ENCODE results near the gene TMEM125. TPM values are rescaled to one million over a fixed set of nuclear protein-coding genes. Genes with fewer than 3 reads are reported as not detected.

The TMEM125 gene
- total and polyA plus RNA-seq, 2 of the 4 experiments (the other 2 are of a cell fraction): under 0.01 to 0.03 TPM

DNA sequence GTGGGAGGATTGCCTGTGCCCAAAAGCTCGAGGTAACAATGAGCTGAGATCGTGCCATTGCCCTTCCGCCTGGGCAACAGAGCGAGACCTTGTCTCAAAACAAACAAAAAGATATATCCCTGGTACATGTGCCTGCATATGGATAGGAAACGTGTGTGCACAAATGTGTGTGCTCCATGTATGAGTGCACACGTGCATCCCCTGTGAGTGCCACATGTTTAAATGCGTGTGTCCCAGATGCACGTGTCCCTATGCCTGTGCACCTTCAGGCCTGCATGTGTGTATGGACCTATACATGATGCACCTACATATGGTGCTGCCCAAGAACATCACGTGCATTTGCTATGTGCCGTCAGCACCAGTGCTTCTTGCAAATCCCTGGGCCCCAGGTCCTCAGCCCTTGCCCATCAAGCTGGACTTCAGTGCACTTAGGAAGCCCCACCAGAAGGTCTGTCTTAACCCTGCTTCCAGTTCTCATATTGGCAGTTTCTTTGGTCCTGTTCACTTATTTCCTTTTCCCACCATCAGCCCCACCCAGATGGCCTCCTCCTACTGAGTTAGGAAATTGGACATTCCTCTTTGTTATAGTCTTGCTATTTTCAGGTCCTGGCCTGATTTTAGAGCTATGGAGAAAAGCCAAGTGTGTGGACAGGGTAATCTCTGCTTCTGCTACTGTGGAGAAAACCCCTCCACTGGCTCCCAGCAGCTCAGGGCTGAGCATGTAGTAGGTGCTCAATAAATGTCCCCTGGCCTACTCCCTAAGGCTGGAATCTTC is 46.4 kb downstream of the TMEM125 start (continued):
- TF ChIP-seq BHLHE40 (IDR thresholded peaks at IDR 0.05; ENCODE audit: low read depth, low read length): no peak

DNA sequence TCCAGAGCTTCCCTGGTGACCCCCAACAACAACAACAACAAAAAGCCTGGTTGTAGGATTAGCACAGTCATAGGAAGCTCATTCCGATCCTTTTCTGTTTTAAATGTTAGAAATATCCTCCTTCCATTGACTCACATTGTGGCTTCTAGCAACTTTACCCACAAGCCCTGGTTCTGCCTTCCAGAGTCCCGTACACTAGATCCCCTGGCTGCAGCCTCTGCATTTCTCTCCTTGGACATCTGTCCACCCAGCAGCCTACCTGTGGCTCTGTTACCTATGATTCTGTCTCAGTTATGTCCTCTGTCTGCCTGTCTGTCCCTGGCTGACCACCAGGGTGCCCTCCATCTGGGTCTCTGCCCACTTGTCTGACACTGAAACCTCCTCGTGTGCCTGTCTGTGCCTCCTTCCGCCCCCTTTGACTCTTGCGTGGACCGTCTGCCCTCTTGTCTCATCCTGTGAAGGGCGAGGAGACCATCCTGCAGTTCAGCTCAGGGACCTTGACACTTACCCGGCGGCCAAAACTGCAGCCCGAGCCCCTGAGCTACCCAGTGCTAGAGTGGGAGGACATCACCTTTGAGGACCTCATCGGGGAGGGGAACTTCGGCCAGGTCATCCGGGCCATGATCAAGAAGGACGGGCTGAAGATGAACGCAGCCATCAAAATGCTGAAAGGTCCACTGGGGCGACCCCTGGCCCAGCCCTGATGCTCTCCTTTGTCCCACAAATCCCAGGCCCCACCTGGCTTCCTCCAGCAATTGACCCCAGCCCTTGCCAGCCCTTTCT is 47.1 kb downstream of the TMEM125 start:
- H2BK120ac ChIP-seq (ENCODE audit: low read depth, low read length): no peak overlapping the region
- no peak overlapping the region for H2AK5ac ChIP-seq (ENCODE audit: low read depth, low read length)
- no peak overlapping the region for H3K4ac ChIP-seq (ENCODE audit: low read depth, low read length)
- no peak overlapping the region for H2AK9ac ChIP-seq (replicated peaks; ENCODE audit: low read depth, low read length, poor library complexity)
- no peak overlapping the region for H3K9ac ChIP-seq (ENCODE audit: low read depth, low read length)
- H4K20me1 ChIP-seq (ENCODE audit: insufficient read depth, low read length): no peaks in the 10 kb centered on the region
- H4K8ac ChIP-seq (ENCODE audit: low read depth in 2 of 2, low read length in 2 of 2): no peak overlapping the region
- intact Hi-C loops (cut with micrococcal nuclease): no loop called here
- H3K9me3 ChIP-seq (ENCODE audit: control insufficient read depth, insufficient read depth, low read length): no peaks in the 10 kb centered on the region
- no peak overlapping the region for H3K27ac ChIP-seq (ENCODE audit: insufficient read depth, low read length)
- no peak overlapping the region for H3K14ac ChIP-seq (replicated peaks; ENCODE audit: low read depth, low read length)
- no peak overlapping the region for H2BK5ac ChIP-seq (ENCODE audit: low read depth, low read length, poor library complexity, severe bottlenecking)
- ChIA-PET POLR2A (ENCODE audit: unreplicated experiment) (no interaction called here), CTCF (no interaction called here)
- H3K9me1 ChIP-seq (ENCODE audit: insufficient read depth, low read length): peaks cover 3% of the 10 kb centered on the region; the same call in 1 of the 2 replicates
- no peak overlapping the region for H3K23ac ChIP-seq (ENCODE audit: low read depth, low read length)
- no peaks in the 10 kb centered on the region for H3K79me1 ChIP-seq (ENCODE audit: low read depth in 1 of 2, low read length in 2 of 2)
- H3K18ac ChIP-seq (ENCODE audit: low read depth, low read length): no peak overlapping the region
- no peak overlapping the region for H2BK15ac ChIP-seq (ENCODE audit: low read depth, low read length)
- no peak overlapping the region for H4K91ac ChIP-seq (ENCODE audit: insufficient read depth, low read depth, low read length)
- DNase-seq (peak; percentile 5), ATAC-seq (ENCODE audit: low read depth) (no peak; the same call in 1 of the 2 replicates)
- 93% methylated on average over 10 of the region's 16 CpGs; no CpG with 5 or more reads in 1 of the 2 experiments for WGBS, 2 experiments (ENCODE audit: extremely low coverage in 2 of 2, insufficient read length in 1 of 2)
- H3K4me3 ChIP-seq (ENCODE audit: insufficient read depth, low read depth, low read length): no peak overlapping the region
- in situ Hi-C loops (cut with MboI; ENCODE audit: low sequenced_read_pairs): no loop called here
- no TSS peak for BruUV-seq (replicated peaks)
- no peak for TF ChIP-seq RFX5 (IDR thresholded peaks at IDR 0.05; ENCODE audit: low read depth, low read length)
- no peak for TF ChIP-seq BHLHE40 (IDR thresholded peaks at IDR 0.05; ENCODE audit: low read depth, low read length)
- no peak for TF ChIP-seq SMC3 (IDR thresholded peaks at IDR 0.05; ENCODE audit: low read depth, low read length)
- TF ChIP-seq CHD1 (IDR thresholded peaks at IDR 0.05; ENCODE audit: low read depth, low read length): no peak
- TF ChIP-seq, protein P1, sequence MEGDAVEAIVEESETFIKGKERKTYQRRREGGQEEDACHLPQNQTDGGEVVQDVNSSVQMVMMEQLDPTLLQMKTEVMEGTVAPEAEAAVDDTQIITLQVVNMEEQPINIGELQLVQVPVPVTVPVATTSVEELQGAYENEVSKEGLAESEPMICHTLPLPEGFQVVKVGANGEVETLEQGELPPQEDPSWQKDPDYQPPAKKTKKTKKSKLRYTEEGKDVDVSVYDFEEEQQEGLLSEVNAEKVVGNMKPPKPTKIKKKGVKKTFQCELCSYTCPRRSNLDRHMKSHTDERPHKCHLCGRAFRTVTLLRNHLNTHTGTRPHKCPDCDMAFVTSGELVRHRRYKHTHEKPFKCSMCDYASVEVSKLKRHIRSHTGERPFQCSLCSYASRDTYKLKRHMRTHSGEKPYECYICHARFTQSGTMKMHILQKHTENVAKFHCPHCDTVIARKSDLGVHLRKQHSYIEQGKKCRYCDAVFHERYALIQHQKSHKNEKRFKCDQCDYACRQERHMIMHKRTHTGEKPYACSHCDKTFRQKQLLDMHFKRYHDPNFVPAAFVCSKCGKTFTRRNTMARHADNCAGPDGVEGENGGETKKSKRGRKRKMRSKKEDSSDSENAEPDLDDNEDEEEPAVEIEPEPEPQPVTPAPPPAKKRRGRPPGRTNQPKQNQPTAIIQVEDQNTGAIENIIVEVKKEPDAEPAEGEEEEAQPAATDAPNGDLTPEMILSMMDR (conservative IDR thresholded peaks at IDR 0.05; ENCODE audit: low read depth, low read length): peak; percentile 18; the same call in 1 of the 2 replicates
- no peak for TF ChIP-seq RCOR1 (IDR thresholded peaks at IDR 0.05; ENCODE audit: insufficient replicate concordance, low read length)
- TF ChIP-seq RAD21 (IDR thresholded peaks at IDR 0.05; ENCODE audit: low read length): no peak
- no peak for TF ChIP-seq MXI1 (IDR thresholded peaks at IDR 0.05; ENCODE audit: borderline replicate concordance, low read depth, low read length)
- TF ChIP-seq MAFK (IDR thresholded peaks at IDR 0.05; ENCODE audit: low read depth, low read length): no peak
- H4K5ac ChIP-seq (ENCODE audit: low read depth, low read length): no peak overlapping the region
- dilution Hi-C loops (cut with HindIII; ENCODE audit: low sequenced_read_pairs, unreplicated experiment): no loop called here
- no peaks in the 10 kb centered on the region; the same call in 1 of the 2 replicates for H3K27me3 ChIP-seq (ENCODE audit: control insufficient read depth, insufficient read depth, low read length)
- peaks cover 5% of the 10 kb centered on the region for H3K4me1 ChIP-seq (ENCODE audit: control insufficient read depth, insufficient read depth, low read length)
- no peaks in the 10 kb centered on the region for H3K36me3 ChIP-seq (ENCODE audit: control insufficient read depth, insufficient read depth, low read length)
- no peak overlapping the region for H3K56ac ChIP-seq (ENCODE audit: extremely low read depth, insufficient read depth, low read length)
- no peak overlapping the region for H3K4me2 ChIP-seq (ENCODE audit: low read depth, low read length)
- H2BK20ac ChIP-seq (ENCODE audit: low read depth, low read length): no peak overlapping the region
- peak overlapping the region; percentile 24 for H2AFZ ChIP-seq (replicated peaks; ENCODE audit: low read length, poor library complexity)

Data from IMR-90 (cell line).